Loucy (cell line): ENCODE measurements around the gene VLDLR.
"Not testable (repeated sequence)": the region's sequence is repeated elsewhere in the genome, so short reads cannot be mapped to it uniquely, and the experiment has no call there.

Experiments
- H2AFZ ChIP-seq: fragments of 200-600 bp; sonication (generic); 2 replicates; pipeline ENCODE4 v1.6.0; 2016; ENCODE audit warnings: antibody characterized with exemption, mild to moderate bottlenecking, low read length, moderate library complexity
- H3F3A ChIP-seq: fragments of 200-600 bp; 2 replicates; pipeline ENCODE4 v1.6.0; 2016; ENCODE audit warnings: antibody characterized with exemption, low read depth, mild to moderate bottlenecking
- H3K27me3 ChIP-seq: fragments of 200-600 bp; sonication (generic); 2 replicates; pipeline ENCODE4 v1.6.1; 2014; ENCODE audit warnings: low read length, mild to moderate bottlenecking; ENCODE audit not compliant: insufficient read depth, poor library complexity, severe bottlenecking
- H3K36me3 ChIP-seq: fragments of 200-600 bp; sonication (generic); 2 replicates; pipeline ENCODE4 v1.6.1; 2016; ENCODE audit warnings: low read length; ENCODE audit not compliant: insufficient read depth
- H3K4me1 ChIP-seq: fragments of 200-600 bp; sonication (generic); 2 replicates; pipeline ENCODE4 v1.5.1; 2014; ENCODE audit warnings: low read length, mild to moderate bottlenecking; ENCODE audit not compliant: insufficient read depth, poor library complexity, severe bottlenecking
- H3K4me2 ChIP-seq: fragments of 200-600 bp; sonication (generic); 2 replicates; pipeline ENCODE4 v1.6.0; 2014; ENCODE audit warnings: antibody characterized with exemption, low read length, low read depth, mild to moderate bottlenecking; ENCODE audit not compliant: poor library complexity, severe bottlenecking
- H3K4me3 ChIP-seq: fragments of 200-600 bp; sonication (generic); 2 replicates; pipeline ENCODE4 v1.5.1; 2014; ENCODE audit warnings: low read length, mild to moderate bottlenecking, mixed read lengths; ENCODE audit not compliant: poor library complexity, severe bottlenecking
- H3K79me2 ChIP-seq: fragments of 200-600 bp; sonication (generic); 2 replicates; pipeline ENCODE4 v1.6.1; 2014; ENCODE audit warnings: low read length; ENCODE audit not compliant: insufficient read depth
- H3K9ac ChIP-seq: fragments of 200-600 bp; sonication (generic); 2 replicates; pipeline ENCODE4 v1.6.0; 2014; ENCODE audit warnings: mild to moderate bottlenecking, low read depth, low read length, moderate library complexity; ENCODE audit not compliant: poor library complexity, severe bottlenecking
- H3K9me2 ChIP-seq: fragments of 200-600 bp; sonication (generic); replicated peaks from 2 replicates; pipeline ENCODE4 v1.6.1; 2016; ENCODE audit warnings: low read depth, low read length, mixed read lengths
- H3K9me3 ChIP-seq: fragments of 200-600 bp; sonication (generic); 2 replicates; pipeline ENCODE4 v1.6.1; 2014; ENCODE audit warnings: mild to moderate bottlenecking, antibody characterized with exemption, low read length, low read depth; ENCODE audit not compliant: insufficient read depth
- H4K20me1 ChIP-seq: fragments of 200-600 bp; sonication (generic); 2 replicates; pipeline ENCODE4 v1.6.0; 2014; ENCODE audit warnings: antibody characterized with exemption, low read length, mild to moderate bottlenecking; ENCODE audit not compliant: insufficient read depth, poor library complexity, severe bottlenecking
- EZH2phosphoT487 ChIP-seq: fragments of 200-600 bp; IDR thresholded peaks from 2 replicates; pipeline ENCODE4 v1.6.1; 2018; ENCODE audit warnings: antibody characterized with exemption, mild to moderate bottlenecking, moderate library complexity, borderline replicate concordance
- TF ChIP-seq, protein P1 (sequence below): fragments of 200-600 bp; sonication (generic); conservative IDR thresholded peaks from 2 replicates; pipeline ENCODE4 v1.5.1; 2014; ENCODE audit warnings: mild to moderate bottlenecking, antibody characterized with exemption, low read length

The VLDLR gene

DNA sequence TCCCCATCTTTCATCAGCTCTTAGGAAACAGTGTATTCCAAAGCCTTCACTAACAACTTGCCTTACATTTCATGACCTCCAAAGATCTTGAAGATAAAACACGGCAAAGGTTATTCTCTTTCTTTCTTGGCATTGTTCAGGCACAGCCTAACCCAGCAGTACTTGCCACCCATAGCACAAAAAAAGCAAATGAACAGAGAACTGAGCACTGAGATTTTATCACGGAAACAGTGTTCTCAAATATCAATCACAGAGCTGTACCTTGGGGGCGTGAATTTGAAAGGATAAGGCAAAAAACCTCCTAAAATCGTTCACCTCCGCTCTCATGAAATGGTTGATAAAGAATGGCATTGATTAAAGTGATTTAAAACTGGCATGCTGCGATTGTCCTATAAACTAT lies 78.8 kb downstream of the VLDLR start:
- Histone ChIP-seq H4K20me1 (no peaks in the 10 kb centered on the region), H3K79me2 (no peaks in the 10 kb centered on the region), H3K4me2 (no peak overlapping the region), H3K9ac (no peak overlapping the region), H3K4me3 (no peak overlapping the region), H3K4me1 (no peaks in the 10 kb centered on the region), H2AFZ (no peak overlapping the region), H3K27me3 (no peaks in the 10 kb centered on the region), H3K9me3 (no peaks in the 10 kb centered on the region), H3K9me2 (no peaks in the 10 kb centered on the region), H3K36me3 (no peaks in the 10 kb centered on the region), H3F3A (no peaks in the 10 kb centered on the region)
- TF ChIP-seq, protein P1, sequence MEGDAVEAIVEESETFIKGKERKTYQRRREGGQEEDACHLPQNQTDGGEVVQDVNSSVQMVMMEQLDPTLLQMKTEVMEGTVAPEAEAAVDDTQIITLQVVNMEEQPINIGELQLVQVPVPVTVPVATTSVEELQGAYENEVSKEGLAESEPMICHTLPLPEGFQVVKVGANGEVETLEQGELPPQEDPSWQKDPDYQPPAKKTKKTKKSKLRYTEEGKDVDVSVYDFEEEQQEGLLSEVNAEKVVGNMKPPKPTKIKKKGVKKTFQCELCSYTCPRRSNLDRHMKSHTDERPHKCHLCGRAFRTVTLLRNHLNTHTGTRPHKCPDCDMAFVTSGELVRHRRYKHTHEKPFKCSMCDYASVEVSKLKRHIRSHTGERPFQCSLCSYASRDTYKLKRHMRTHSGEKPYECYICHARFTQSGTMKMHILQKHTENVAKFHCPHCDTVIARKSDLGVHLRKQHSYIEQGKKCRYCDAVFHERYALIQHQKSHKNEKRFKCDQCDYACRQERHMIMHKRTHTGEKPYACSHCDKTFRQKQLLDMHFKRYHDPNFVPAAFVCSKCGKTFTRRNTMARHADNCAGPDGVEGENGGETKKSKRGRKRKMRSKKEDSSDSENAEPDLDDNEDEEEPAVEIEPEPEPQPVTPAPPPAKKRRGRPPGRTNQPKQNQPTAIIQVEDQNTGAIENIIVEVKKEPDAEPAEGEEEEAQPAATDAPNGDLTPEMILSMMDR: no peak
- TF ChIP-seq EZH2phosphoT487: no peak

DNA sequence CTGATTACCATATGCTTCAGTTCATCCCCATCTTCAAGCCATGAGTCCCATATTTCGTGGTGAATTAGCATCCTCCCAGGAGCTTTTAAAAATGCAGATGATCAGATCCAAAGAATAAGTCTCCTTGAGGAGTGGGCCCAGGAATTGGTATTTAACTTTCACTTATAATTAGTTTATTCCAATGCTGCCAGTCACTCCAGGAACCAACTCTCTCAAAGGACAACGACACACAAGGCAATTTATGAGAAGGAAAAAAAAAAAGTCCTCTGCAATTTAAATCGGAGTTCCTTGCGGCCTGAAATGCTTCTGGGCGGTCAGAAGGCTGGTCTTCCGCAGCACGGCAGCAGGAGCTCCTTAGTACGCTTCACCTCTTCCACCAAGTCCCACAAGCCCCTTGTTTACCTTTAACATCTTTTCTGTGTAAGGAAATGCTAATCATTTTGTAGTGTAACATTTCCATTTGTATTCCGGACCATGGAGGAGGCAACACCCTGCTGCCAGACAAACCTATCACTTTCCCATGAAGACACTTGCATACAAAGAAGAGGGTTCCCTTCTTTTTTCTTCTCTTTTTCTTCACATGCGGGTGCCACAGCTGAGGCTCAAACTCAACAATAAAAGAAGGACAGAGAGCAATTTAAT lies 79.4 kb downstream of the VLDLR start:
- no peak overlapping the region for H3K9ac ChIP-seq
- no peak overlapping the region for H2AFZ ChIP-seq
- TF ChIP-seq EZH2phosphoT487: no peak
- TF ChIP-seq, protein P1: no peak
- no peak overlapping the region for H3K4me2 ChIP-seq
- H3K27me3 ChIP-seq: no peaks in the 10 kb centered on the region
- H3K9me3 ChIP-seq: no peaks in the 10 kb centered on the region
- no peaks in the 10 kb centered on the region for H3K79me2 ChIP-seq
- no peaks in the 10 kb centered on the region for H3K4me1 ChIP-seq
- no peaks in the 10 kb centered on the region for H3F3A ChIP-seq
- H3K4me3 ChIP-seq: no peak overlapping the region
- no peaks in the 10 kb centered on the region for H4K20me1 ChIP-seq
- no peaks in the 10 kb centered on the region for H3K9me2 ChIP-seq
- H3K36me3 ChIP-seq: no peaks in the 10 kb centered on the region

DNA sequence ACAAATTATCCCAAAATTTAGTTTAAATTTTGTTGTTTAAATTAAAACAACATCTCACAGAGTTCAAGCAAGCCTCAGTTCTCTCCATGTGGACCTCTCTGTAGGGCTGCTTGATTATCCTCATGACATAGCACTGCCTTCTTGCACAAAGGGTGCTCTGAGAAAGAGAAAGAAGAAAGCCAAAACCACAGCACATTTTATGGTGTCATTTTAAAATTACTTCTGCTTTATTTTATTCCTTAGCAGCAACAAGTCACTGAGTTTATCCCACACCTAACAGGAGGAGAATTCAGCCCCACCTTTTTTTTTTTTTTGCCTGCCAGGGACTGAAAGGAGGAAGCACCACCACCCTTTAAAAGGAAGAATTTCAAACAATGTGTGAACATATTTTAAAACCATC lies 82.9 kb downstream of the VLDLR start:
- no peak overlapping the region for H3K9ac ChIP-seq
- H3K4me3 ChIP-seq: no peak overlapping the region
- no peaks in the 10 kb centered on the region for H3K9me2 ChIP-seq
- no peaks in the 10 kb centered on the region for H3K36me3 ChIP-seq
- H3F3A ChIP-seq: no peaks in the 10 kb centered on the region
- no peaks in the 10 kb centered on the region for H3K27me3 ChIP-seq
- H2AFZ ChIP-seq: no peak overlapping the region
- no peaks in the 10 kb centered on the region for H3K4me1 ChIP-seq
- no peaks in the 10 kb centered on the region for H3K9me3 ChIP-seq
- no peak overlapping the region for H3K4me2 ChIP-seq
- no peaks in the 10 kb centered on the region for H4K20me1 ChIP-seq
- TF ChIP-seq, protein P1: no peak
- H3K79me2 ChIP-seq: no peaks in the 10 kb centered on the region

DNA sequence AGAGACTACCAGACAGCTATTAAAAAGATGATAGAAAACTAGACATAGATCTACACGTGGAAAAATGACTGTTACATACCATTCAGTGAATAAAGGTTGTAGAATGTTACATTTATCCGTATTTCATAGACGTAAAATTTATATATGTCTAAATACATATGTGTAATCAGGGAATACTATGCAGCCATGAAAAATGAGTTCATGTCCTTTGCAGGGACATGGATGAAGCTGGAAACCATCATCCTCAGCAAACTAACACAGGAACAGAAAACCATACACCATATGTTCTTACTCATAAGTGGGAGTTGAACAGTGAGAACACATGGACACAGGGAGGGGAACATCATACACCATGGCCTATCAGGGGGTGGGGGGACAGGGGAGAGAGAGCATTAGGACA lies 85.7 kb downstream of the VLDLR start:
- H3F3A ChIP-seq, H3K9me3 ChIP-seq, H3K79me2 ChIP-seq, H3K36me3 ChIP-seq, H3K4me3 ChIP-seq, H3K9ac ChIP-seq, H3K9me2 ChIP-seq, H4K20me1 ChIP-seq, H2AFZ ChIP-seq, H3K27me3 ChIP-seq, H3K4me1 ChIP-seq, H3K4me2 ChIP-seq: not testable (repeated sequence)
